Activated T-cell treated with anti-CD3 and anti-CD28 coated beads for 24 hours (primary cell): Measurements from ENCODE around the gene WDR45.
"Not testable (repeated sequence)": the region's sequence is repeated elsewhere in the genome, so short reads cannot be mapped to it uniquely, and the experiment has no call there.

Experiments
- DNase-seq: peaks from one replicate; pipeline ENCODE4 v3.0.0-alpha.2; 2020; ENCODE audit warnings: low read depth

Gene WDR45

GRCh38 chrX:49079489-49080428, at the start of gene WDR45:
WDR45 (minus strand) TSS chrX:49079887; CDS start chrX:49078095, 1,792 bp downstream.
- peak; percentile 54 for DNase-seq

DNA sequence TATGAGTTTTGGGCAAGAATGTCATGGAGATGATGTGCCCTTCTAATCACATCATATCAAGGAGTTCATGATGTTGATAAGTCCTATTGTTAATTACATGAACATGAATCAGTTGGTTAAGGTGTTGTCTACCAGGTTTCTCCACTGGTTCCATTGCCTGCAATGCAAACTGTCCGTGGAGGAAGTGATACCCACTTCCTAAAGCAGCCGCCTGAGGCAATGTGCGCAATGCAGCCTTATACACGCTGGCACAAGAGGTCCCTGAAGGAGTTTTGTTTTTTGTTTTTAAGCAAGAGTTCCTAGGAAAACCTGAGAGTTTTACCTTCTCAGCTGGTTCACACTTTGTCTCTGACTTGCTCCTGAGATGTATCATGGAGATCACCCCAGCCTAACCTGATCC, 49.7 kb upstream of the WDR45 start:
- DNase-seq, result no peak

GRCh38 chrX:49127742-49128258, 48.1 kb upstream of the WDR45 start:
- not testable (repeated sequence) for DNase-seq

DNA sequence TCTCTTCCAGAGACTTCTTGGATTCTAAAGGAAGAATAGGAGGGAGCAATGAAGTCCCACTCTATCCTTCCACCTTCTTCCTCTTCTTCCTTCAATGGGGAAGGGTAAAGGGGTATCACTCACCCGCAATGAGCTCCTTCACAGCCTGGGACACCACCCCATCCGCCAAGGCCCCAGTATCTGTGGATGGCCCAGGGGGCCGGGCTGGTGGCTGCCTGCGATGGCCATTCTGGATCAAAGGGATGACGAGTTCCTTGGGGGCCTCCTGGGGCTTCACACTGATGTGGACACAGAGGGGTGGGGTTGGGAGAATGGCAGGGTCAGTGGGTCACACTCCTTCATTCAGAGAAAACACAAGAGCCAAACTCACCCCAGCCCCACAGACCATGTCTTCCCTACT, 42.8 kb upstream of the WDR45 start:
- no peak for DNase-seq

DNA sequence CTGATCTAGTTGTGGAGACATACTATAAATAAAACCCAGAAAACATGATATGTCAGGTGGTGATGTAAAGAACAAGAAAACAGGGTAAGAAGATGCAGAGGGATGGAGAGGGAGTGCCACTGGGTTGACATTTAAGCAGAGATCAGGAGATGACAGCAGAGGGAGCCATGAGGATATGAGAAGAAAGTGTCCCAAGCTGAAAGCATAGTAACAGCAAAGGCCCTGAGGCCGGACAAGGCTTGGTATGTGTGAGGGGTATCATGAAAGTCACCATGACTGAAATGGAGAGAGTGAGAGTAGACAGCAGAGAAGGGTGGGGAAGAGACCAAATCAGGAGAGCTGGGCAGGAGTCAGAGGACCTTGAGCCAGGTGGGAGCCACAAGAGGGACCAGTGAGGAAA, 40.4 kb upstream of the WDR45 start:
- DNase-seq, result no peak

- no peak for DNase-seq
These were observed 37.9 kb upstream of the WDR45 start for GRCh38 chrX:49117581-49117980.

DNA sequence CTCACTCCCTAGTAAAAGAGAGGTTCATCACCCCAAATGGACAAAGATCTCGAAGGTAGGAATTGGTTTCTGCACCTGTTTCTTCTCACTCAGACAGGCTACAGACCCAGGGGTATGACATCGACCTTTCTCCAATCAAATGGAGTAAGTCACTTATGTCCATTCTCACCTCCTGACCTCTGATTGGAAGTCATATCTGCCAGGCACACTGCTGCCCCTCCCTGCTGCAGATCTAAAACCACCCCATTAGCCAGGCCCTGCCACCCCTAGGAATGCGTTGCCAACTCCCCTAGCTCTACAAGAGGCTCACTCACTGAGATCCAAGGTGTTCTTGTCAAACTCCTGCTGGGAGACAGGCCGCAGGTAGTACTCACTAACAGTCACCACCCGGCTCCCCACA, 37.0 kb upstream of the WDR45 start:
- DNase-seq, result no peak

DNA sequence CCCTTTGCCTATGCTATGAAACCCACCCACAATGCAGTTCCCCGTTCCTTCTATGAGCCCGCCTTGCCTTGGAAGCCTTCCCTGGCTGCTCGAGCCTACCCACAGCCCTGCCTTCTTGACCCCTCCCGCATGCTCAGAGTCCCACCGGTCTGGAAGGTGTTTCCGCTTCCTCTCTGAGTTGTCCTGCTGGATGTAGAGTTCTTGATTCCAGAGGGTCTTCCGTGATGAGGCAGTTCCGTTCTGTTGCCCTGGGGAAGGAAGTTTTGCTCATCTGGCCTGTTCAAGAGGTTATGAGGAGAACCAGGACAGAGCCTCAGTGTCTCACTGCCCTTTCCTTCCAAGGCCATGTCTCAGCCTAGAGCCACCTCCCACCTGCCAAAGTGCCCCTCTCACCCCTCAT, 36.4 kb upstream of the WDR45 start:
- no peak for DNase-seq

- no peak for DNase-seq
These were observed 32.1 kb upstream of the WDR45 start for GRCh38 chrX:49111791-49112190.

DNA sequence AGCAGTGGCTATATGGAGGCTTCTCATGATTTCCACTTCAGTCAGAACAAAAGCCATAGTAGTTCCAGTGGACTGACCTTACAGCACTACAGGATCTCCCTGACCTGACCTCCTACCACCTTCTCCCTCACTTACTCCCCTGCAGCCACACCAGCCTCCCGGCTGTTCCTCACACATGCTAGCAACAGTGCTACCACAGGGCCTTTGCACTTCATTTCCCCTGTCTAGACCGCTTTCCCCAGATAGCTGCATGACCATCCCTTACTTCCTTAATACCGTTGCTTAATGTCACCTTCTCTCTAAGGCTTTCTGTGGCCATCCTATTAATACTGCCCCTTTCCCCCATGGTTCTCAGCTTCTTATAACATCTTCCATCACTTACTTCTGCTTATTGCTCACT, 30.7 kb upstream of the WDR45 start:
- DNase-seq, result no peak

DNA sequence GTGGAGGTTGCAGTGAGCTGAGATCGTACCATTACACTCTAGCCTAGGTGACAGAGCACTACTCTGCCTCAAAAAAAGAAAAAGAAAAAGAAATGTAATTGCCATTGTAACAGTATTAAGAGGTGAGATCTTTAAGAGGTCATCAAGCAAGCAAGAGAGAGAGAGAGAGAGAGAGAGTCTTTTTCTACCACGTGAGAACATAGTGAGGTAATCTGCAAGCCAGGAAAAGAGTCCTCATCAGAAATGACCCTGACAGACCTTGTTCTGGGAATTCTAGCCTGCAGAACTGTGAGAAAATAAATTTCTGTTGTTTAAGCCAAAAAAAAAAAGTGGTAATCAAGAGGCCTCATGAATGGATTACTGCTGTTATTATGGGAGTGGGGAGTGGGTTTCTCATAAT, 29.0 kb upstream of the WDR45 start:
- no peak for DNase-seq

DNA sequence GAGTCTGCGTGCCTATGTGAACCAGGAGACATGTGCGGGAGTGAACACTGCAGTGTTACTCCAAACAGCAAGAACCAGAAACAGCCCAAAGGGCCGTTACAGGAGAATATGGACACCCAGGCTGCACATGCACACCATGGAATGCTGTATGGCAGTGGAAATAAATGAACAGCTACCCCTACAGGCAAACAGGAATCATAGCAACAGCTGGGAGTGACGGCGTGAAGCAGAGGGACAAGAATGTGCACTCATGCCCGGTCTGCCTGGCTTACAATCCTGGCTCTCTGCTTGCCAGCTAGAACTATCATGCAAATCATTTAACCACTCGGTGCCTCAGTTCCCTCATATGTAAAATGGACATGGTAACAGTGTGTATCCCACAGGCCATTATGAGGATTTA, 27.2 kb upstream of the WDR45 start:
- no peak for DNase-seq

GRCh38 chrX:49106296-49106695, 26.6 kb upstream of the WDR45 start:
- DNase-seq, result no peak

DNA sequence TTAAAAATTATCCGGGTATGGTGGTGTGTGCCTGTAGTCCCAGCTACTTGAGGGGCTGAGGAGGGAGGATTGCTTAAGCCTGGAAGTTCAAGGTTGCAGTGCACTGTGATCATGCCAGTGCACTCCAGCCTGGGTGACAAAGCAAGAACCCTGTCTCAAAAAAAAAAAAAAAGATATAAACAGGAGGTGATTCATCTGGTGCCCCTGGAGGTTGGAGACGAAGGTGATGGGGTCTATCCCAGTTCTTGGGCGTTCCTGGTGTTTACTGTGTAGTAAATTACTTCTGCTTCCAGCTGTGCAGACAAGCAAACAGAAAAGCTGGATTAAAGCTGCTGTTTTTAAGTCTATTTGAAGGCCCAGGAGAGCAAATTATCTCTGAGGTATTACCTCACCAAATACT, 23.9 kb upstream of the WDR45 start:
- DNase-seq, result no peak

- no peak for DNase-seq
These were observed 22.5 kb upstream of the WDR45 start for GRCh38 chrX:49102190-49102589.

- DNase-seq, result no peak
These were observed 21.9 kb upstream of the WDR45 start for GRCh38 chrX:49101629-49101984.

GRCh38 chrX:49100704-49101628, 21.3 kb upstream of the WDR45 start:
- peak; percentile 81 for DNase-seq

DNA sequence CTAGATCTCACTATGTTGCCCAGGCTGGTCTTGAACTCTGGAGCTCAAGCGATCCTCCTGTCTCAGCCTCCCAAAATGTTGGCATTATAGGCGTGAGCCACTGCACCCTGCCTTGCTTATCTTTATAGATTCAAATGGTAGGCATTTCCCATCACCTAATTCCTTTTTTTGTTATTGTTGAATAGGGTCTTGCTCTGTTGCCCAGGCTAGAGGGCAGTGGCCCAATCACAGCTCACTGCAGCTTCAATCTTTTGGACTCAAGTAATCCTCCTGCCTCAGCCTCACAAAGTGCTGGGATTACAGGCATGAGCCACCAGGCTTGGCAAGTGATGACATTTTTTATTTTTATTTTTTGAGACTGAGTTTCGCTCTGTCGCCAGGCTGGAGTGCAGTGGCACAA, 16.7 kb upstream of the WDR45 start:
- no peak for DNase-seq

- DNase-seq, result no peak
These were observed 9.9 kb upstream of the WDR45 start for GRCh38 chrX:49089553-49089952.

GRCh38 chrX:49082271-49082871, 2.7 kb upstream of the WDR45 start:
- DNase-seq, result no peak

- no peak for DNase-seq
These were observed 1.7 kb downstream of the WDR45 start for GRCh38 chrX:49077941-49078340.

DNA sequence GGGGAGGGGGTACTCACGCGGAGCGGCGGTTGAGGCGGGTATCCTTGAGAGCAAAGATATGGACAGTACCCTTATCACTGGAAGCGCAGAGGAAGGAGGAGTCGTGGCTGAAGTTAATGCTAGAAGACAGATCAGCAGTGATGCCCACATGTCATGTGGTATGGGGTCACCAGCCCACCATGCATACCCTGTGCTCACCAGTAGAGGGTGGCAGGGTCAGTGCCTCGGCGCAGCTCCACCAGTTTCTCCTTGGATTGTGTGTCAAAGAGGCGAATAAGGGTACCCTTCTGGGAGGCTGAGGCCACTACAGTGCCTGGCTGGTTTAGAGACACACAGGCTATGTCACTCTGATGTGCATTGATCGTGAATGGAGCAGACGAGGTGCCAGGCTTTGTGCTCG, 4.3 kb downstream of the WDR45 start:
- no peak for DNase-seq
